Purkinje cell (primary cell): ENCODE data around the gene TJP1. TPM values are rescaled to one million over a fixed set of nuclear protein-coding genes. Genes with fewer than 3 reads are reported as not detected.

Experiments
- polyA plus RNA-seq: library from polyadenylated mRNA; unstranded; fragments of >200 nt; fragmentation: Nextera tagmentation; gene quantifications from 2 replicates; pipeline ENCODE4 v1.2.1, GENCODE V29; 2014

TJP1 gene
- 11.2 and 15.6 TPM in 2 replicates for polyA plus RNA-seq

DNA sequence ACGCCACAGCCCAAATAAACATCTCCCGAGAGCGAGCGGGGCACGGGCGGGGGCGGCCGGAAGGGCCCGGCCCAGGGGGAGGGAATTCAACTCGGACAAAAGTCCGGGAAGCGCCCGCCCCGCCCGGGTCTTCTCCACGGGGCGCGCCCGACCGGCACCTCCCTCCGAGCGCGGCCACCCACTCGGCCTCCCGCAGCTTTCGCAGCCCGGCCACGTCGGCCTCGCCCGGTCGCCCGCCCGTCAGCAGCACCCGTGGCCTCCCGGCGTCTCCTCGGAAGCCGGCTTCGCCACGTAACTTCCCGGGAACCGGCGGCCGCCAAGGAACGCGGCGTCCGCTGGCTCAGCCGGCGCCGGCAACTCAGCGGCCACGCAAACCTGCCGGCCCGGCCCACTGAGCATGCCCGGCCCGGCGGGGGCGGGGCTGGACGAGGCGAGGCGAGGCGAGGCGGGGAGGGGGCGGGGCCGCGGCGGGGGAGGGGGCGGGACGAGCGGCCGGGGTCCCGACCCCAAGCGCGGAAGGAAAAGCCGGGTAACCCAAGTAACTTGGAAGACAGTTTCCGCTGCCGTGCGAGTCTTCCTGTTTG lies at the start of gene TJP1:
TJP1 (minus strand) TSS at position 369 of the 584 bp plus-strand sequence. CDS start 440 bp downstream, outside the sequence.

